Astrocyte (in vitro differentiated cells and primary cell): ENCODE measurements around the gene PDLIM5. TPM values are rescaled to one million over a fixed set of nuclear protein-coding genes. Genes with fewer than 3 reads are reported as not detected.

ENCODE experiments used
- DNase-seq: peaks from one replicate; pipeline ENCODE4 v3.0.0-alpha.2; 2010; ENCODE audit warnings: low read depth
- FAIRE-seq: peaks from 2 replicates; lab custom pipeline; 2011; peaks lifted over from hg19 to GRCh38; lab: Jason Lieb, UNC
- H2AFZ ChIP-seq: 2 replicates; pipeline ENCODE4 v1.6.0; 2012; ENCODE audit warnings: low read depth, low read length, inconsistent platforms
- H3K27ac ChIP-seq: 2 replicates; pipeline ENCODE4 v1.5.1; 2011; ENCODE audit warnings: low read depth, low read length, inconsistent platforms
- H3K27me3 ChIP-seq: 2 replicates; pipeline ENCODE4 v1.6.0; 2011; ENCODE audit warnings: low read length, inconsistent platforms; ENCODE audit not compliant: insufficient read depth
- H3K36me3 ChIP-seq: 2 replicates; pipeline ENCODE4 v1.5.1; 2011; ENCODE audit warnings: low read length, inconsistent platforms; ENCODE audit not compliant: insufficient read depth
- H3K4me1 ChIP-seq: 2 replicates; pipeline ENCODE4 v1.5.1; 2011; ENCODE audit warnings: low read length, inconsistent platforms; ENCODE audit not compliant: insufficient read depth
- H3K4me2 ChIP-seq: 2 replicates; pipeline ENCODE4 v1.6.0; 2012; ENCODE audit warnings: low read length, inconsistent platforms
- H3K4me3 ChIP-seq: 2 replicates; pipeline ENCODE4 v1.5.1; 2011; ENCODE audit warnings: low read depth, mild to moderate bottlenecking, low read length, inconsistent platforms; ENCODE audit not compliant: insufficient read depth
- H3K79me2 ChIP-seq: 2 replicates; pipeline ENCODE4 v1.6.0; 2012; ENCODE audit warnings: mild to moderate bottlenecking, low read length, inconsistent platforms; ENCODE audit not compliant: insufficient read depth
- H3K9ac ChIP-seq: 2 replicates; pipeline ENCODE4 v1.6.0; 2012; ENCODE audit warnings: mild to moderate bottlenecking, low read length, inconsistent platforms
- H3K9me3 ChIP-seq: 2 replicates; pipeline ENCODE4 v1.5.1; 2012; ENCODE audit warnings: low read depth, mild to moderate bottlenecking, low read length, inconsistent platforms; ENCODE audit not compliant: insufficient read depth
- H4K20me1 ChIP-seq: 2 replicates; pipeline ENCODE4 v1.6.0; 2012; ENCODE audit warnings: low read length, inconsistent platforms; ENCODE audit not compliant: insufficient read depth
- H3K27ac Mint-ChIP-seq: one replicate; pipeline ENCODE4 v1.8.0; 2021; ENCODE audit warnings: mild to moderate bottlenecking, mixed read lengths; ENCODE audit not compliant: unreplicated experiment
- H3K27me3 Mint-ChIP-seq: one replicate; pipeline ENCODE4 v1.8.0; 2021; ENCODE audit warnings: low read depth, mixed read lengths; ENCODE audit not compliant: unreplicated experiment
- H3K36me3 Mint-ChIP-seq: one replicate; pipeline ENCODE4 v1.8.0; 2021; ENCODE audit warnings: low read depth, mixed read lengths; ENCODE audit not compliant: unreplicated experiment
- H3K4me1 Mint-ChIP-seq: one replicate; pipeline ENCODE4 v1.8.0; 2021; ENCODE audit warnings: low read depth, mixed read lengths; ENCODE audit not compliant: unreplicated experiment
- H3K4me3 Mint-ChIP-seq: one replicate; pipeline ENCODE4 v1.8.0; 2021; ENCODE audit warnings: mild to moderate bottlenecking, moderate library complexity, mixed read lengths; ENCODE audit not compliant: unreplicated experiment
- H3K9me3 Mint-ChIP-seq: one replicate; pipeline ENCODE4 v1.8.0; 2021; ENCODE audit warnings: mild to moderate bottlenecking, mixed read lengths; ENCODE audit not compliant: unreplicated experiment
- EZH2 ChIP-seq: IDR thresholded peaks from 2 replicates; pipeline ENCODE4 v1.6.1; 2012; ENCODE audit warnings: mild to moderate bottlenecking, low read length, inconsistent platforms; ENCODE audit not compliant: insufficient read depth
- total RNA-seq: library from RNA; stranded (reverse); gene quantifications from 2 replicates; pipeline ENCODE4 v1.2.1, GENCODE V29; 2021
- TF ChIP-seq, protein P1 (sequence below): IDR thresholded peaks from 2 replicates; pipeline ENCODE4 v1.5.1; 2011; ENCODE audit warnings: low read depth, mild to moderate bottlenecking, inconsistent platforms, low read length, moderate library complexity; ENCODE audit not compliant: insufficient read depth

The PDLIM5 gene
- total RNA-seq, 1 donor from 2014 or later = 181 TPM

GRCh38 chr4:94517492-94517891 is 65.8 kb downstream of the PDLIM5 start:
- Mint-ChIP-seq H3K27ac (peak overlapping the region; percentile 36), H3K9me3 (no peaks in the 10 kb centered on the region), H3K4me3 (no peak overlapping the region), H3K27me3 (no peaks in the 10 kb centered on the region), H3K36me3 (peaks cover 8% of the 10 kb centered on the region), H3K4me1 (peaks cover 48% of the 10 kb centered on the region)
- no peak for DNase-seq
- Histone ChIP-seq H3K27ac (peak overlapping the region; percentile 85), H3K79me2 (peaks cover 99% of the 10 kb centered on the region), H3K27me3 (no peaks in the 10 kb centered on the region), H3K36me3 (peaks cover 5% of the 10 kb centered on the region), H3K4me3 (no peak overlapping the region), H4K20me1 (no peaks in the 10 kb centered on the region), H2AFZ (no peak overlapping the region), H3K9ac (no peak overlapping the region), H3K4me1 (peaks cover 24% of the 10 kb centered on the region), H3K9me3 (no peaks in the 10 kb centered on the region), H3K4me2 (no peak overlapping the region)
- FAIRE-seq = no peak
- TF ChIP-seq, protein P1, sequence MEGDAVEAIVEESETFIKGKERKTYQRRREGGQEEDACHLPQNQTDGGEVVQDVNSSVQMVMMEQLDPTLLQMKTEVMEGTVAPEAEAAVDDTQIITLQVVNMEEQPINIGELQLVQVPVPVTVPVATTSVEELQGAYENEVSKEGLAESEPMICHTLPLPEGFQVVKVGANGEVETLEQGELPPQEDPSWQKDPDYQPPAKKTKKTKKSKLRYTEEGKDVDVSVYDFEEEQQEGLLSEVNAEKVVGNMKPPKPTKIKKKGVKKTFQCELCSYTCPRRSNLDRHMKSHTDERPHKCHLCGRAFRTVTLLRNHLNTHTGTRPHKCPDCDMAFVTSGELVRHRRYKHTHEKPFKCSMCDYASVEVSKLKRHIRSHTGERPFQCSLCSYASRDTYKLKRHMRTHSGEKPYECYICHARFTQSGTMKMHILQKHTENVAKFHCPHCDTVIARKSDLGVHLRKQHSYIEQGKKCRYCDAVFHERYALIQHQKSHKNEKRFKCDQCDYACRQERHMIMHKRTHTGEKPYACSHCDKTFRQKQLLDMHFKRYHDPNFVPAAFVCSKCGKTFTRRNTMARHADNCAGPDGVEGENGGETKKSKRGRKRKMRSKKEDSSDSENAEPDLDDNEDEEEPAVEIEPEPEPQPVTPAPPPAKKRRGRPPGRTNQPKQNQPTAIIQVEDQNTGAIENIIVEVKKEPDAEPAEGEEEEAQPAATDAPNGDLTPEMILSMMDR = no peak
- TF ChIP-seq EZH2 = no peak

DNA sequence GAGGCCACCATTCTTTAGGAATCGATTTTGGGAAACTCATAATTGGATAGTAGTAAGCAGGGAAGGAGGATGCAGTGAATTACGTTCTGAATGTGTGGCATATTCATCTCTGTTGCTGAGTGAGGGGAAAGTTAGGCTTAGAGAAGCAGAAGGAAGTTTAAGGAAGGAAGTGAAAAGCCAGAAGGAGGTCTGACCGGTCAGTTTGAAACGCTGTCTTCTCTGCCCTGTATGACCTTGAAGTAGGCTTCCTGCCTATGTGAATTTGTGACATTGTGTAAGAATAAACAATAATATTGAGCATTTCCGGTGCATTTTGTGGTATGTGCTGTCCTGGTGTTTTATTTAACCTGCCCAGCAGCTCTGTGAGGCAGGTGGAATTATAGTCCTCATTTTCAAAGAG is 67.3 kb downstream of the PDLIM5 start:
- Histone ChIP-seq H4K20me1 (no peaks in the 10 kb centered on the region), H3K9ac (no peak overlapping the region), H3K4me3 (no peak overlapping the region), H2AFZ (no peak overlapping the region), H3K27me3 (no peaks in the 10 kb centered on the region), H3K27ac (no peak overlapping the region), H3K36me3 (peaks cover 5% of the 10 kb centered on the region), H3K4me2 (no peak overlapping the region), H3K9me3 (no peaks in the 10 kb centered on the region), H3K79me2 (peaks cover 96% of the 10 kb centered on the region), H3K4me1 (peaks cover 33% of the 10 kb centered on the region)
- H3K9me3 Mint-ChIP-seq = no peaks in the 10 kb centered on the region
- DNase-seq (no peak), FAIRE-seq (no peak)
- no peaks in the 10 kb centered on the region for H3K27me3 Mint-ChIP-seq
- H3K4me1 Mint-ChIP-seq = peaks cover 55% of the 10 kb centered on the region
- H3K36me3 Mint-ChIP-seq = peaks cover 8% of the 10 kb centered on the region
- TF ChIP-seq, protein P1 = no peak
- TF ChIP-seq EZH2 = no peak
- H3K4me3 Mint-ChIP-seq = no peak overlapping the region
- no peak overlapping the region for H3K27ac Mint-ChIP-seq

DNA sequence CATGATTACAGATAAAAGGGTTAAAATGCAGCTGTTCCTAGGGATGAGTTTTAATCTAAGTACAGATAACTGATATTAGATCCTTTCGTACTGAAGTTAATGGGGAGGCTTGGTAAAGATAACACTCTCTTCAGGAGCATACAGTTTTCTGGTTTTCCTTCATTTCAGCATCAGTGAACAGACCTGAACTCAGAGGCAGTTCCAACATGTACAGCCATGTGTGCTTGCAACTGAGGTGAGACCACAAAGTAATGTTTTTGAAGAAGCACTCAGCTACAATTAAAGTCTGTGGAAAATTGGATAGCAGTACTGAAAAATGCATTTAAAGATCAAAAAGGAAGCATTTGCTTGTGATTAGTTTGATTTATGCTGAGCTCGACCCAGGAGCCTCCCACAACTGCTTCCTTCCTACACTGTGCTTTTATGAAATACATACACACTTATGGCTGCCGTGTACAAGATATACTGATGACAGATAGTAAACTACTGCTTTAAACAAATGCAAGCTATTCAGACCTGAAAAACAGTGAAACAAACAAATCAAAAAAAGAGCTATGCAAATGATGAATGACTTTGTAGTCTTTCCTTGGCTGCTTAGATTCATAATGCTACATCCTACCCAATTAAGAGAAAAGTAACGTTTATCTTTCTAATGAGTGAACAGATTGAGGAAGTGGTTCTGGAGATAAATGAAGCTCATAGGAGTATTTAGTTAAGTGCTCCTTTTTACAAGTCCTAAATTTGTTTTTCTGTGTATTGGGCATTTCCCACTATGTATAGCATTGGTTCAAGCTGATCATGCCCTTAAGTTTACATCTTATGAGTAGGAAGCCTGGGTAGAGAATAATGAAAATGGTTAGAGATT is 68.4 kb downstream of the PDLIM5 start:
- Histone ChIP-seq H3K27ac (no peak overlapping the region), H3K9me3 (no peaks in the 10 kb centered on the region), H3K9ac (no peak overlapping the region), H3K4me3 (no peak overlapping the region), H2AFZ (no peak overlapping the region), H3K79me2 (peaks cover 92% of the 10 kb centered on the region), H3K4me1 (peaks cover 33% of the 10 kb centered on the region), H3K27me3 (no peaks in the 10 kb centered on the region), H4K20me1 (no peaks in the 10 kb centered on the region), H3K36me3 (peaks cover 5% of the 10 kb centered on the region), H3K4me2 (no peak overlapping the region)
- H3K9me3 Mint-ChIP-seq = no peaks in the 10 kb centered on the region
- no peak overlapping the region for H3K4me3 Mint-ChIP-seq
- TF ChIP-seq EZH2 = no peak
- TF ChIP-seq, protein P1 = no peak
- no peaks in the 10 kb centered on the region for H3K27me3 Mint-ChIP-seq
- DNase-seq = no peak
- peaks cover 53% of the 10 kb centered on the region for H3K4me1 Mint-ChIP-seq
- H3K36me3 Mint-ChIP-seq = peaks cover 8% of the 10 kb centered on the region
- H3K27ac Mint-ChIP-seq = no peak overlapping the region
- FAIRE-seq = no peak
